Measurements from ENCODE around the gene MEF2A.

Gene MEF2A

DNA sequence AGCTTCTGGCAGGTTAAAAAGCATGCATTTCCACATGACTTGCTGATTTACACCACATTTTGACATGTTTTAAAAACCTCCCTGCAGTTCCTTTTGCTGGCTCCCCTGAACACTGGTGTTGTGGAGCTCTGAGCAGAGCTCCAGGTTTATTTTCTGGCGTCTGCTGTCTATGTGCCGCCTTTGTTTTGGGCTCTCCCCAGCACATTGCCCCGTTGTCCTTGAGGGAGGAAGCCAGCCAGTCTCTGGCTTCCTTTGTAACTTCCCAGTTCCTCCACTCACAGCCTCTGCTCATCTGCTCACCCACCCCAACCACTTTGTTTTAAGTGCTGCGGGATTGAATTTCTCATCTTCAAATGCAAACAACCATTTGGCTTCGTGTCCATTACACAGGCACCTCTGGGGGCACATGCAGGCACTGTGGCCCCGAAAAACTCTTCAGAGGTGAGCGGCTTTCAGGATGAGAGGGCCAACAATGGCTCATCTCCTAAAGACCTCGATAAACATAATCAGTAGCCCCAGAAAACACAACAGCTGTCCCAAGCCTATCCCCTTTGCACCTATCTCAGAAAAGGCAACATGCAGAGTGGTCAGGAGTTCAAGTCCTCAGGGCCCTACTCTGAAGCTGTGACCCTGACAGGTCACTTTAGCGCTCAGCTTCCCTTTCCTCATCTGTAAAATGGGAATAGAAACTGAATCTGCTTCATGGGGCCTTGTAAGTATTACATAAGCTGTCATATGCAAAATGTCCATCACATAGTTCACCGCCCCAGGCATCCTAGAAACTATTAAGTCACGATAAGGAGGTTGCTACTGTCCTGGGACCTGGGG lies 1.3 kb upstream of the MEF2A start:
- ATAC-seq: no peak

DNA sequence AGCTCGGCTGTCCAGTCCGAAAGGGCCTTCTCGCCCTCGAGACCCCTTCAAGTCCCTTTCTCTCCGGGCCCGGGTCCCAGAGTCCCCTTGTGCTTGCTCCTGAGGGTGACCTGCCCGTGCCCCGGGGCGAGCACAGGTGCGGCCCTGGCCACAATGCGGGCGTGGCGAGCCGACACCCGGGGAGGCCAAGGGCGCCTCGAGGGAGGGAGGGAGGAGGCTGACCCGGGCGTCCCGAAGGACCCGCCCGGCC lies 810 bp upstream of the MEF2A start:
- ATAC-seq: no peak

DNA sequence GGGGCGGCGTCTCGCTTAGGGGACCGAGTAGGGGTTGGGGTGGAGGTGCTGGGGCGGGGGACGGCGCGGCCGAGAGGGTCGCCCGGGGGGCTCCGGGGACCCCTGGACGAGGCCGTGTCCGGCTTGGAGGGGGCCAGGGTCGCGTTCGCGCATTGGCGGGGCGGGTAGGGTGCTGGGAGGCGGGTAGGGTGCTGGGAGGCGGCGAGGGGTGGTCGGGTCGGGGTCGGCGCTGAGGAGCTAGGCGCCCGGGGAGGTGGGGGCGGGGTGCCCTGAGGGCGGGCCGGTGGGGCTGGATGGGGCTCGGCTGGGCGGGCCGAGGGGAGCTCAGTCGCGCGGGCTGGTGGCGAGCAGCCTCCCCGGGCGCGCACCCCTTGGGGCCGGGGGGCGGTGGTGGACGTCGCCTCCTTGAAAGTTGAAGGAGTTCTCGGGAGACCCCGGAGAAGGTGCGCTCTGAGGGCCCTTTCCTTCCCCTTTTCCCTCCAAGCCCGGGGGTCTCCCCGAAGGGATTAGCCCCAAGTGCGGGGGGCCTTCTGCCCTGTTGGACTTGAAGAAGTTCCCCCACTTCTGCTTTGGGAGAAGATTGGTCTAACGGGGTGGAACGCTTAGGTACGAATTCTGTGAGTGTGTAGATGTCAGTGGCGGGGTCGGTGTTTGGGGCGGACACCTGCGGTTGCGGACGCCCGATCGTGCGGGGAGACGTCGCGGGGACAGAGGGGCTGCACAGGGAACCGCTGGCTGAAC lies 543 bp downstream of the MEF2A start:
- ATAC-seq: peak; percentile 12 to 14

DNA sequence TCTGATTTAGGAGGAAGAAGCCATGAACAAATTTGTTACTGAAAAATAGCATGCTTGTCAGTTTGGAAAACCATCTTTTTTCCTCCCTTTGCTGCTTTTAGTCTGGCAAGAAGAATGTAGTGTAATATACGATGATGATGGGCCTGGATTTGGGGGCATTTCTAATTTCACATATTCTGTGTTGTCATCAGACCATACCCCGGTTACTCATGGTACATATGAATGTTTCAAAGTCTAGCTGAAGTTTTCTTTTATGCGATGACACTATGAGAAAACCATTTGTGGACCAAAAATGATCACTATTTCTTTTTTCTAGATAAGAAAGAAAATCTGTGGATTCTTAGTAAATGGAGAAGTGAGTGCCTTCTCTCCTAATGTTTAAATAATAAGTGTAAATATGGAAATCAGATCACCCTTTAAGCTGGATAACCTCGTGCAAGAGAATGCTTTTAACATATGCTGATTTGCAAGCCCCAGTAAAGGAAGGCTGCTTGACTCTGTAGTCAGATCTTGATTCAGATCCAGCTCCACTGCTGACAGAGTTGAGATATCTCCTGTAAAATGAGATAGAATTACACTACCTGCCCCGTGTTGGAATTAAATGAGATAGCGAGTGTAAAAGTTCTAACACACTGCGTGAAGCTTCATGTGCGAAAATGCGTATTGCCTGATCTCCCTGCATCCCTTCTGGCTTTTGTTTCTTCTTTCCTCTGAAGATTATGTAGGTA lies 3.0 kb downstream of the MEF2A start:
- ATAC-seq: no peak

DNA sequence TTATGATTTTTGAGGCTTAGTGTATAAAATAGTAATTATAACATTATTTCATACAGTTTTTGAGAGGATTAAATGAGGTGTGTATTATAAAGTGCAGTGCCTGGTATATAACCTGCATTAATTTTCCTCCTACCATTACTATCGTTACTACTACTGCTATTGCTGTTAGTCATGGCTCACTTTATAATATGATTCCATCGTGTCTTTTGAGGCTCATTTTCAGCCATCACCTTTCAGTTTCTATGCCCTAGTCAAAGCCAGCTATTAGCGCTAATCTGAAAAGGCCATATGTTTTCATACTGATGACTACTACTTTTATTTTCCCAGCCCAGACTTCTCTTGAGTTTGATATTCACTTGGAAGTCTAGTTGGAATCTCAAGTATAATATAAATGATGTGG lies 5.5 kb downstream of the MEF2A start:
- ATAC-seq: peak; percentile 39 to 44

DNA sequence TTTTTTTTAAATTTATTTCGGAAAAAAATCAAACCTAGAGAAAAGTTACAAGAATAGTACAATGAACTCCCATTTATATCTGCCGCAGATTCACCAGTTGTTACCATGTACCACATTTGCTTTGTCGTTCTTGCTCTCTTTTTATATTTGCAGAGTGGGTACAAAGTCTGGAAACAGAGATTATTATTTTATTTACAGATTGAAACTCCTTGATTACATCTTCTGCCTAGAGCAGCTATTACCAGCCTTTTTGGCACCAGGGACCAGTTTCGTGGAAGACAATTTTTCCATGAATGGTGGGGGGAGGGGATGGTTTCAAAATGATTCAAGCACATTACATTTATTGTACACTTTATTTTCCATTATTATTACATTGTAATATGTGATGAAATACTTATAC lies 8.3 kb downstream of the MEF2A start:
- no peak for ATAC-seq

DNA sequence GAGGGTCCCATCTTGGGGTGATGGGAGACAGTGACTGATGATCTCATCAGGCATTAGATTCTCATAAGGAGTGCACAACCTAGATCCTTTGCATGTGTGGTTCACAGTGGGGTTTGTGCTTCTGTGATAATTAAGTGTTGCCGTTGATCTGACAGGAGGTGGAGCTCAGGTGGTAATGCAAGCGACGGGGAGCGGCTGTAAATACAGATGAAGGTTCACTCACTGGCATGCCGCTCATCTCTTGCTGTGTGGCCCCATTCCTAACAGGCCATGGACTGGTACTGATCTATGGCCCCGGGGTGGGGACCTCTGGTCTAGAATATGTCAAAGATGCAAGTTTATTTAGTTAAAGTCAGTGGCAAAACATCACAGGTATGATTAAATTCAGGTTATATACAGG lies 8.7 kb downstream of the MEF2A start:
- ATAC-seq: no peak

DNA sequence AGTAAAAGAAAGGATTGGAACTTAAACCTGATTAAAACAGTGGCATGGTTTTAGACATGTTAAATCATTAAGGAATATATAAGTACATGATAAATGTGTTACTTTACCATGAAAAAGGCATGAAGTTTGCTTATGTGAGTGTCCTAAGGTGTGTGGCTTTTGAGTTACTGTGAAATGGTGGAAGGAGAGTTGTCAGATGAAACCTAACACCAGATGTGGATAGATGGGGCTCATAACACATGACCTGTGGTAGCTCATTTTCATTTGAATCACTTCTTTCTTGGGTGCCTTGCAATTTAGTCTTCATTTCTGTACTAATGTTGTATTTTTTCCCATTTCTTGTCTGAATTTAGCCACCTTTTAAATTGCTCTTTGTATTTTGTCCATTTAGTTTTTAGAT lies 13.0 kb downstream of the MEF2A start:
- no peak for ATAC-seq

DNA sequence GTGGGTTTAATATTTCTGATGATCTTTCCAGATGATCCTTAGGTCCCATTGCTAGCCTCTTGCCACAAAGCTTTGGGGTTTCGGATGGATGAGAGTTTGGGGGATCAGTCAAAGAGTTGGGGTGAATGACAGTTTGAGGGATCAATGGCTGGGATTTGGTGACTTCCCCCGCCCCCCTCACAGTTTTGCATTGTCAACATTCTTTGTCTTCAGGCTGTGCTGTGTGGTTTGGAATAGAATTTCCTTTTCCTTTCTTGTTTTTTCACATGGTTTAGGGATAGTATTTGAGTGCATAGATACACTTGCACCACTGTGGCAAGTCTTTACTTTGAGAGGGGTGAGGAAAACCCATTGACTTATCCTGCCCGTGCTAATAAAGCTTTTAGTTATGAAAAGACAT lies 14.3 kb downstream of the MEF2A start:
- ATAC-seq: no peak

DNA sequence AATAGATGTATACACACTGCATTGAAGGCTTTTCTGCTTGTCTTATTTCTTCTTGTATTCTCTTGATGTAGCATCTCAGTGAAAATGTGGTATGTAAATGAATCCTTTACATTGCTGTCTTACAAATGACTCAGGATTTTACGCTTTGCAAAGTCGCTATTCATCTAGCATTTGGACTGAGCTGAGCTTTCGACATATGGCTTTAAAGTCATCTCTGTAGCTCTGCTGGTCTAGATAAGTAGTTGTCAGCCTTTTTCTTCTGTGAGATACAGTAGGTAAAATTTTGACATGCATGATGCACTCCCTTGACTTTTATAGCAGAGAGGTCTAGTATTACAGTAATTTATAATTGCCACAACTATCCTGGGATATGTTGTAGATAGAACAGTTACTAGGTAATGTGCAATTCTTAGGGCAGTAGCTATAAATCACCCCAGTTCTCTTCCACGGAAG lies 16.8 kb downstream of the MEF2A start:
- no peak for ATAC-seq

DNA sequence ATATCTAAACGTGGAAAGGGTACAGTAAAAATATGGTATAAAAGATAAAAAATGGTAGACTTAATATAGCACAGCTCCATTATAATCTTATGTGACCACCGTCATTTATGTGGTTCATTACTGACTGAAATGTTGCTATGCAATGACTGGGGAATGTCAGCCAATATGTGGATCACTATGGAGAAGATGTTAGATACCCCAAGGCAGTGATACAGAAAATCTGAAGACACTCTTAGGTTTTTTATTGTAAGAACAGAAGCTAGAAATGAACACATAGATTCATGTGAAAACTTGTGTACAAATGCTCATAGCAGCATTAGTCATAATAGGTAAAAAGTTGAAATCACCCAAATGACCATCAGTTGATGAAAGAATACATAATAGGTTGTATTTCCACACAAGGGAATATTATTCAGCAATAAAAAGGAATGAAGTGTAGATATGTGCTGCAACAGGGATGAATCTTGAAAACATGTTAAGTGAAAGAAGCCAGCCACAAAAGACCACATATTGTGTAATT lies 18.4 kb downstream of the MEF2A start:
- peak in 1 of 2 donors; percentile 17 for ATAC-seq

DNA sequence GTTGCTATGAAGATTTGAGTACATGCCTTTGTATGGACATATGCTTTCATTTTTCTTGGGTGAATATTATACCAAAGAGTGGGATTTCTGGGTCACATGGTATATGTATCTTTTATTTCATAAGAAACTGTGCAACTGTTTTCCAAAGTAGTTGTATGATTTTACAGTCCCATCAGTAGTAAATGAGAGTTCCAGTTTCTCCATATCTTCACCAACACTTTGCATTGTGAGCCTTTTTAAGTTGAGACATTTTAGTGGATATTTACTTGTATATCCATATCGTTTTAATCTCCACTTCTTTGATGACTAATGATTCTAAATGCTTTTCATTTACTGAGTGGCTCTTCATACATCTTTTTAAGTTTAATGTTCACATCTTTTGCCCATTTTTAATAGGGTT lies 20.3 kb downstream of the MEF2A start:
- no peak for ATAC-seq

DNA sequence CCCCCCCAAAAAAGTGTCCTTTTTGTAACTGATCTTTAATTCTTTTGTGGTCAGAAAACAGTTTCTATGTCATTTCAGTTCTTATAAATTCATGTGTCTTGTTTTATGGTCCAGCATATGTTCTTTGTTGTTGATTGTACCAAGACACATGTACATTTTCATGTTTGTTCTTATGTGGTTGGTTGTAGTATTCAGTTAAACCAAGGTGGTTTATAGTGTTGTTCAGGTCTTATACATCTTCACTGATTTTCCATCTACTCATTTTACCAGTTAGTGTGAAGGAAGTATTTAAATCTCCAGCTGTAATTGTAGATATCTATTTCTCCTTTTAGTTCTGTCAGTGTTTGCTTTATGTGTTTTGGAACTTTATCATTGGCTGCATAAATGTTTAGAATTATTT lies 24.0 kb downstream of the MEF2A start:
- no peak for ATAC-seq

DNA sequence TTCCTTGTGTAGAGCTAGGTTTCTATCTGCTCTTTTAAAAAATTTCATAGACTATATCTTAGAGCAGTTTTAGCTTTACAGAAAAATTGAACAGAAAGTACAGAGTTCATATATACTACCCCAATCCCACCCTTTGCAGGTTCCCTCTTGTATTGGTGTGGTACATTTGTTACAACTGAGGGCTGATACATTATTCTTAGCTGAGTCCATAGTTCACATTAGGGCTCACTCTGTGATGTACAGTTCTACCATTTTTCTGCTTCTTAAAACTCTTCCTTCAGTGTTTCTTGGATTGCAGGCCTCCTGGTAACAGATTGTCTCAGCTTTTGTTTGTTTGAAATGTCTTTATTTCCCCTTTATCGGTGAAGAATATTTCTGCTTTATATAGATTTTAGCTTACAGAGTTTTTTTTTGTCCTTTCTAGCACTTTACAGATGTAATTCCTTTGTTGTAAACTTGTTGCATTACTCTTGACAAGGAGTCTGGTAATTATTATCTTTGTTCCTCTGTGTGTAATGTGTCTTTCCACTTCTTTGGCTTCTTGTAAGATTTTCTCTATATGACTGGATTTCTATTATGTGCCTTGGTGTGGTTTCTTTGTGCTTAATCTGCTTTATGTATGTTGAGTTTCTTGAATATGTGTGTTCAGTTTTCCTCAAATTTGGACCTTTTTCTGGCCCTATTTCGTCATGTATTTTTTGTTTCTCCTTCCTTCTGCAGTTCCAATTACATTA lies 25.3 kb downstream of the MEF2A start:
- ATAC-seq: no peak

DNA sequence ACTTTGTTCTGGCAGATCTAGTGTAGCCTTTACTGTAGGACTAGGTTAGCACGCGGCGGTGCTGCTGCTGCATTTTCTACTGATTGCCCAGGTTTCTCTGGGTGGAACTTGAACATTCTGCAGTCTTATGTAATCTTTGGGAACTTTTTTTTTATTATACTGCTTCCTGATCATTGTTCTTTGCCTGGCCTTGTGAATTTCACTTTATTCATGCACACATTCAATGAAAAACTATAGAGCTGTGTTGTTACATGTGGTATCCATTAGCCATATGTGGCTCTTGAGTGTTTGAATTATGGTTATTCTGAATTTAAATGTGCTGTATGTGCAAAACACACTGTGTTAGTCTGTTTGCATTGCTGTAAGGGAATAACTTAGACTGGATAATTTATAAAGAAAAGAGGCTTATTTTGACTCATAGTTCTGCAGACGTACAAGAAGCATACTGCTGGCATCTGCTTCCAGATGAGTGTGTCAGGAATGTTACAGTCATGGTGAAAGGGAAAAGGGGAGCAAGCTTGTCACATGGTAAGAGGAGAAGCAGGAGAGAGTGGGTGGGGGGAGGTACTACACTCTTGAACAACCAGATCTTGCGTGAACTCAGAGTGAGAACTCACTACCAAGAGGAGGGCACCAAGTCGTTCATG lies 26.5 kb downstream of the MEF2A start:
- ATAC-seq: no peak

DNA sequence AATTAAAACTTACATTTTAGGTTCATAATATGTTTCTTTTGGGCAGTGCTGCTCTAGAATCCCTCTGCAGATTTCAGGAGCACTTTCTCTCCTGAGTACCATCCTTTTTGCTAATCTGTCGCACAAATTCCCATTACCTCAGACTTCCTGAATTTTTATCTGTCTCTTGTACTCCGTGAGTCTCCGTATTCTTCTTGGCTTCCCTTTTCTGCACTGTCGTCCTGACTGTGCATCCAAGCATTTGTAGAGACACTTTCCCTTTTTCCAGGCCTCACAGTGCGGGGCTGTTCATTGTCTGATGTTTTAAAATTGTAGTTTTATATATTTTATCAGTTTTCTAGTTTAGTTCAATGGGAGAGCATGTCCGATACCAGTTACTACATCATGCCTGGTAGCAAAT lies 27.3 kb downstream of the MEF2A start:
- ATAC-seq: no peak

DNA sequence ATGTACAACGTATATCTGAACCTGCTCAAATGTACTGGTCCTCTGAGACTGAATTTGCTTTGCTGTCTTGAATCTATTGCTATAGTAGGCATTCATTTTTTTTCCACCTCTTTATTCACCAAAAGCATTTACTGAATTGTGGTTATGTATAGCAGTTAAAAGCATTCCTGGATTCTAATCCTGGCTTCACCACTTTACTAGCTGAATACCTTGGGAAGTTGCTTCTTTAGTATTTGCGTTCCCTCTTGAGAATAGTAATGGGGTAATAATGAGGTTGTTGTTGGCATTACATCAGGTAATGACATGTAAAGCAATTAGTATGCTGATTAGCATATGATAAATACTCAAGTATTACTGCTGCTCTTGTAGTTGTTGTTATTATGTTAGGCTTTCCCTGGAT lies 29.1 kb downstream of the MEF2A start:
- ATAC-seq: no peak

DNA sequence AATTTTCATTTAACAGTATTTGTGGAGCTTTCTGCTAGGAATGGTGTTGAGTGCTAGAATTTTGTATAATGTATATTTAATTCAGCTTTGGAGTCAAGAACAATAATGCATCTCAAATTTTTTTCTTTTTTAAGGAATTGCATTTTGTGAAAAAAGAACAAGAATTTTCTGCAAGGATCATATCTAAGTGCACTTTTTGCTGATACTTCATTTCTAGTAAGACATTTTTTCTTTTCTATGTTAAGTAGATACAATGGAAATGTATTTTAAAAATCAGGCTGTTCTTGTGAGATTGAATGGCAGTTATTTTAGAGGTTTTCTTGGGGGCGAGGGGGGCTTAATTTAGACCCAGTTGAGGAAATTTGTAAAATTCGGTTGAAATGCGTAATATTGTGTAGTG lies 32.5 kb downstream of the MEF2A start:
- no peak for ATAC-seq

DNA sequence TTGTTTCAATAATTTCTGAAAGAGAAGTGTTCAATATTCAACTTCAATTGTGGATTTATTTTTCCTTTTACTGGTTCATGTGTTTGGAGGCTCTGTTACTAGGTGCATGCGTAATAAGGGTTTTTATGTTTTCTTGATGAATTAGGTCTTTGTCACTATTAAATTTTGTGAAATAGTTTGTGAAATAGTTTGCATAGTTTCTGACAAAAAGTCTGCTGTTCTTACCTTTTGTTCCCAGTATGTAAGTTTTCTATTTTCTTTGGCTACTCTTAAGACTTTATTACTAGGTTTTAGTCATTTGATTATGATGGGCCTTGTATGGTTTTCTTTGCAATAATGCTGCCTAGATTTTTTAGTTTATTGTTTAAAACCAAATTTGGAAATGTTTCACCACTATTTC lies 38.0 kb downstream of the MEF2A start:
- no peak for ATAC-seq

DNA sequence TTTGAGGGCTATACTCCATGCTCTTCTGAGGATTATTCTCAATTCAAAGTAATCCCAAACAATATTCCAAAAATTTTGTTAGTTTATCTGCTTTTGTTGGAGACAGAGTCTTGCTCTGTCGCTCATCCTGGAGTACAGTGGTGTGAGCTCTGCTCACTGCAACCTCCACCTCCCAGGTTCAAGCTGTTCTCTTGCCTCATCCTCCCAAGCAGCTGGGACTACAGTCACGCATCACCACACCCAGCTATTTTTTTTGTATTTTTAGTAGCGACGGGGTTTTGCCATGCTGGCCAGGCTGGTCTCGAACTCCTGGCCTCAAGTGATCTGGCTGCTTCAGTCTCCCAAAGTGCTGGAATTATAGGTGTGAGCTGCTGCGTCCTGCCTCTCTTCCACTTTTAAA lies 39.1 kb downstream of the MEF2A start:
- ATAC-seq: no peak

DNA sequence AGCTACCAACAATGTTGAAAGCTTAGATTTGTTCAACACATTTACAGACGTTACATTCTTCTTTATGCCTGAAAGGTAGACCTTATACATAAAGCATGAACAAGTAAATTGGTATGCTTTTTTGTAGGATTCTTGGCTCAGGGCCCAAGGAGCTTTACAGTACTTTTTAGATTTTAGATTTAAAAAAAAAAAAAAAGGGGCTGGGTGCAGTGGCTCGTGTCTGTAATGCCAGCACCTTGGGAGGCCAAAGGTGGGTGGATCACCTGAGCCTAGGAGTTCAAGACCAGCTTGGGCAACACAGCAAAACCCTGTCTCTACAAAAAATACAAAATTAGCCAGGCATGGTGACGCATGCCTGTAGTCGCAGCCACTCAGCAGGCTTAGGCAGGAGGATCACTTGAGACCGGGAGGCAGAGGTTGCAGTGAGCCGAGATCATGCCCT lies 39.7 kb downstream of the MEF2A start:
- ATAC-seq: no peak

DNA sequence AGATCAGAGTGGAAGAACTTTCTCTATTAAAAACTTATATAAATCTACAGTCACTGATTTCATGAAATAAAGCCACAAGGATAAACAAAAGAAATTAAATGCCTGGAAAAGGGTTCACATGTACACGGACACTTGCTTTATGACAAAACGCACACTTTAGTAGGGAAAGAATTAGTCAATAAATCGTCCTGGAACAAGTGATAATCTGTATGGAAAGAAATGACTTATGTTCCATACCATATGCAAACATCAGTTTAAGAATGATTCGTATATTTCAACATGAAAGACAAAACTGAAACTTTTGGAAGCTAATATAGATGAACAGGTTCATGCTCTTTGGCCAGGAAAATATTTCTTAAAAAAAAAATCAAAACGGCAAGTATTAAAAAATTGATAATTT lies 40.2 kb downstream of the MEF2A start:
- no peak for ATAC-seq

Measured in activated CD4-positive, CD25-positive, alpha-beta regulatory T cell treated with anti-CD3 and anti-CD28 coated beads, Interleukin-2, amount 50 U/mL, for 24 hours (primary cell).